ENCODE data around the gene CLIC1. TPM values are rescaled to one million over a fixed set of nuclear protein-coding genes. Genes with fewer than 3 reads are reported as not detected.

The CLIC1 gene
- total RNA-seq, 2 experiments from 2014 or later, result 61.2 to 61.5 TPM

DNA sequence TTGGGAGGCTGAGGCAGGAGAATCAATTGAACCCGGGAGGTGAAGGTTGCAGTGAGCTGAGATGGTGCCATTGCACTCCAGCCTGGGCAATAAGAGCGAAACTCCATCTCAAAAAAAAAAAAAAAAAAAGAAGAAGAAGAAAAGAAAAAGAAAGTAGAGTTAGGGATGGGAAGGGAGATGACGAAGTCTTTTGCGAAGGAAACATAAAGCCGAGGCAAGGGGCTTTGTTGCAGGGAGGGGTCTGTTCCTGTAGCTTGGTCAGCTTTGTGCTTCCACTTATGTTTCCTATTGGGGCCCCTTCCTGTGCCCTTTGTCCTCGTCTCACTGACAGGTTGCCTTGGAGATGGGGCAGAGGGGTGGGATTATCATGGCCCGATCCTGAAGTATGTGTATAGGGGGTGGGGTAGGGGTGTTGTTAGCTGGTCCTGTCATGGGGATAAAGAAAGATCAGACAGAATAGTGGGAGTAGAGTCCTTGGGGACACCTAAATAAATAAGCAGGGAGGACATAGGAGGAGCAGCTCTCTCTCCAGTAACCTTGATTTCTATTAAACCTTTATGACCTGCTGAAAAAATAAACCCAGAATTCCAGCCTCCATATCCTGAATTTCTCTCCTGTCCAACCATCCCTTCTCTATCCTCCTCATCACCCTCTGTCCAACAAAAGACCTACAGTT lies 1.1 kb upstream of the CLIC1 start:
- no peaks in the 10 kb centered on the region for H3K27me3 Mint-ChIP-seq
- Histone ChIP-seq H3K27ac (ENCODE audit: low read depth in 1 of 2, low read length in 2 of 2) (peak overlapping the region; percentile 62 to 76), H3K4me3 (ENCODE audit: low read length) (peak overlapping the region; percentile 28), H3K4me1 (ENCODE audit: insufficient read depth, low read length) (peaks cover 73% of the 10 kb centered on the region), H3K27me3 (ENCODE audit: control insufficient read depth in 1 of 2, insufficient read depth in 2 of 2, low read length in 2 of 2) (no peaks in the 10 kb centered on the region), H3K9me3 (ENCODE audit: control insufficient read depth in 1 of 2, insufficient read depth in 1 of 2, low read length in 2 of 2) (no peaks in the 10 kb centered on the region), H3K36me3 (ENCODE audit: insufficient read depth, low read length) (peaks cover 17% of the 10 kb centered on the region)
- peak overlapping the region; percentile 85 for H3K27ac Mint-ChIP-seq
- DNase-seq, result peak in 3 of 14 experiments; percentile 31 to 43 (median 35)
- TF ChIP-seq, protein P1, sequence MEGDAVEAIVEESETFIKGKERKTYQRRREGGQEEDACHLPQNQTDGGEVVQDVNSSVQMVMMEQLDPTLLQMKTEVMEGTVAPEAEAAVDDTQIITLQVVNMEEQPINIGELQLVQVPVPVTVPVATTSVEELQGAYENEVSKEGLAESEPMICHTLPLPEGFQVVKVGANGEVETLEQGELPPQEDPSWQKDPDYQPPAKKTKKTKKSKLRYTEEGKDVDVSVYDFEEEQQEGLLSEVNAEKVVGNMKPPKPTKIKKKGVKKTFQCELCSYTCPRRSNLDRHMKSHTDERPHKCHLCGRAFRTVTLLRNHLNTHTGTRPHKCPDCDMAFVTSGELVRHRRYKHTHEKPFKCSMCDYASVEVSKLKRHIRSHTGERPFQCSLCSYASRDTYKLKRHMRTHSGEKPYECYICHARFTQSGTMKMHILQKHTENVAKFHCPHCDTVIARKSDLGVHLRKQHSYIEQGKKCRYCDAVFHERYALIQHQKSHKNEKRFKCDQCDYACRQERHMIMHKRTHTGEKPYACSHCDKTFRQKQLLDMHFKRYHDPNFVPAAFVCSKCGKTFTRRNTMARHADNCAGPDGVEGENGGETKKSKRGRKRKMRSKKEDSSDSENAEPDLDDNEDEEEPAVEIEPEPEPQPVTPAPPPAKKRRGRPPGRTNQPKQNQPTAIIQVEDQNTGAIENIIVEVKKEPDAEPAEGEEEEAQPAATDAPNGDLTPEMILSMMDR (IDR thresholded peaks at IDR 0.05), result no peak
- no peaks in the 10 kb centered on the region for H3K9me3 Mint-ChIP-seq
- H3K36me3 Mint-ChIP-seq (ENCODE audit: low read depth), result peaks cover 44% of the 10 kb centered on the region
- ATAC-seq (ENCODE audit: poor library complexity), result no peak
- H3K4me3 Mint-ChIP-seq, result peak overlapping the region; percentile 90
- peaks cover 80% of the 10 kb centered on the region for H3K4me1 Mint-ChIP-seq (ENCODE audit: low read depth)
- intact Hi-C loops (cut with DNase I, micrococcal nuclease), result loop anchor here in 1 of 2 experiments (5.0 kb wide), 2 partner anchors 35 to 80 kb away; partner anchors contain the start of genes ABHD16A, HSPA1A and HSPA1L
- ChIA-PET POLR2A (interaction anchor here (0.7 to 2.8 kb wide), 21 partner anchors 8 to 234 kb away, joined by 3 to 21 read pairs (median 5); partner anchors contain the start of genes ABHD16A, BAG6, DDAH2 and DXO), CTCF (interaction anchor here (0.6 to 4.9 kb wide), 14 partner anchors 10 to 538 kb away, joined by 3 to 41 read pairs (median 6); partner anchors contain the start of genes DDAH2, LSM2, LY6G5C and VARS1)

DNA sequence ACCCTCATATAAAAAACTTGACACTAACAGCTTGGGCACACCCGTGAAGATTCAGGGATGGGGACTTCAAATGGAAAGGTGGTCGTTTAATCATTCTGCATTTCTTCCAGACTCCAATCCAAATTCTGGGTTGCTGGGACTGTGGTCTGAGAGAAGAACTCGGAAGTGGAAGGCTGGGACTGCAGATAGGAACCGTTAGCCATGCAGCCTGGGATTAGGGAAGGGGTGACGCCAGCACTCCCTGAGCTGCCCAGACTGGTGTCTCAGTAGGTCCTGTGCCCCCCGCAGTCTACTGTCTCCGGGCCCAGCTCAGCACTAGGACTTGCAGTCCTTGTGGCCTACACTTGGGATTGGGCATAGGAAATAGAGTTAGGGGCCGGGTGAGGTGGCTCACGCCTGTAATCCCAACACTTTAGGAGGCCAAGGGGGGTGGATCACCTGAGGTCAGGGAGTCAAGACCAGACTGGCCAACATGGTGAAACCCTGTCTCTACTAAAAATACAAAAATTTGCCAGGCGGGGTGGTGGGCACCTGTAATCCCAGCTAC lies 511 bp upstream of the CLIC1 start:
- Histone ChIP-seq H3K9me3 (ENCODE audit: control insufficient read depth in 1 of 2, insufficient read depth in 1 of 2, low read length in 2 of 2) (no peaks in the 10 kb centered on the region), H3K4me1 (ENCODE audit: insufficient read depth, low read length) (peaks cover 76% of the 10 kb centered on the region), H3K27me3 (ENCODE audit: control insufficient read depth in 1 of 2, insufficient read depth in 2 of 2, low read length in 2 of 2) (no peaks in the 10 kb centered on the region), H3K27ac (ENCODE audit: low read depth in 1 of 2, low read length in 2 of 2) (peak overlapping the region; percentile 89 to 90), H3K4me3 (ENCODE audit: low read length) (peak overlapping the region; percentile 75), H3K36me3 (ENCODE audit: insufficient read depth, low read length) (peaks cover 24% of the 10 kb centered on the region)
- intact Hi-C loops (cut with DNase I, micrococcal nuclease), result loop anchor here in 1 of 2 experiments (5.0 kb wide), 2 partner anchors 35 to 80 kb away; partner anchors contain the start of genes ABHD16A, HSPA1A and HSPA1L
- CTCF ChIA-PET, result interaction anchor here (0.9 to 4.3 kb wide), 6 partner anchors 9 to 93 kb away, joined by 3 to 41 read pairs (median 8); partner anchors contain the start of genes DDAH2, LSM2 and VARS1
- ATAC-seq (ENCODE audit: poor library complexity) (no peak), DNase-seq (peak in 3 of 14 experiments; percentile 7 to 29 (median 24))
- Mint-ChIP-seq H3K27ac (peak overlapping the region; percentile 85), H3K27me3 (no peaks in the 10 kb centered on the region), H3K4me3 (peak overlapping the region; percentile 90), H3K36me3 (ENCODE audit: low read depth) (peaks cover 50% of the 10 kb centered on the region), H3K9me3 (no peaks in the 10 kb centered on the region), H3K4me1 (ENCODE audit: low read depth) (peaks cover 85% of the 10 kb centered on the region)
- POLR2A ChIA-PET, result interaction anchor here (0.7 to 2.8 kb wide), 10 partner anchors 33 to 96 kb away, joined by 3 to 15 read pairs (median 5); partner anchors contain the start of genes HSPA1A, HSPA1B, HSPA1L and LSM2
- TF ChIP-seq, protein P1 (IDR thresholded peaks at IDR 0.05), result no peak

DNA sequence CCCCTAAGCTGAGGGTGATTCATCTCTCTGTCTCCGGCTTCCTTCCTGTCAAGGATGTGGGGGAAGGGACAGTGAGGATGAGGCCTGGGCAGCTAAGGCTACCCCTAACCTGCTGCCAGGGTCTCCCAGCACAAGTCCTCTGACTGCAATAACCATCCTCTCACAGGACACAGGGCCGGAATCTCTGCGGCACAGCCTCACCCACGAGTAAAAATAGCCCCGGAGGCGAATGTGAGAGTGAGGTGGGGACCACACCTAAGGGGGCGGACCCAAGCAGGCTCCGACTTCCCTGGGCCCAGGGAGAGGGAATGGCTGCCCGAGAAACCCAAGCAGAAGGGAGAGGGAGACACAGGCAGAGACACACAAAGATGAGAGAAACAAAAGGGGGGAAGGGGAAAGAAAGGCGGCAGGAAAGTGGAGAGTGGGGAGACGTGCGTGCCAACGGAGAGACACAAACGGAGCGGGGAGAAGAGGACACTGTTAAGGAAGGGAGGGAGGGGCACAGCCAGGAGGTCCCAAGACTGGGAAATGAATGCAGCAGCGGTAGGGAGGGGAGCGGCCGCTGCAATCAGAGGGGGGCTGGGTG lies 1.4 kb downstream of the CLIC1 start:
- H3K27me3 ChIP-seq (ENCODE audit: control insufficient read depth in 1 of 2, insufficient read depth in 2 of 2, low read length in 2 of 2), result no peaks in the 10 kb centered on the region
- H3K4me1 ChIP-seq (ENCODE audit: insufficient read depth, low read length), result peaks cover 73% of the 10 kb centered on the region
- H3K4me1 Mint-ChIP-seq (ENCODE audit: low read depth), result peaks cover 87% of the 10 kb centered on the region
- DNase-seq (peak in 11 of 14 experiments; percentile 35 to 87 (median 52)), ATAC-seq (ENCODE audit: poor library complexity) (peak; percentile 25)
- intact Hi-C loops (cut with DNase I, micrococcal nuclease), result loop anchor here in 1 of 2 experiments (5.0 kb wide), 2 partner anchors 33 to 82 kb away; partner anchors contain the start of genes ABHD16A, HSPA1A and HSPA1L
- H3K27ac ChIP-seq (ENCODE audit: low read depth in 1 of 2, low read length in 2 of 2), result peak overlapping the region; percentile 89 to 90
- H3K9me3 Mint-ChIP-seq, result no peaks in the 10 kb centered on the region
- POLR2A ChIA-PET, result interaction anchor here (0.5 to 1.9 kb wide), 6 partner anchors 63 to 1120 kb away, joined by 3 to 12 read pairs (median 4); partner anchors contain the start of genes HSPA1A, HSPA1B and HSPA1L
- H3K4me3 ChIP-seq (ENCODE audit: low read length), result peak overlapping the region; percentile 75
- H3K27me3 Mint-ChIP-seq, result no peaks in the 10 kb centered on the region
- H3K4me3 Mint-ChIP-seq, result peak overlapping the region; percentile 90
- CTCF ChIA-PET, result interaction anchor here (2.0 kb wide), 1 partner anchor 35 kb away, joined by 4 read pairs; no protein-coding TSS in a partner anchor
- H3K36me3 Mint-ChIP-seq (ENCODE audit: low read depth), result peaks cover 63% of the 10 kb centered on the region
- H3K36me3 ChIP-seq (ENCODE audit: insufficient read depth, low read length), result peaks cover 39% of the 10 kb centered on the region
- H3K27ac Mint-ChIP-seq, result peak overlapping the region; percentile 85
- H3K9me3 ChIP-seq (ENCODE audit: control insufficient read depth in 1 of 2, insufficient read depth in 1 of 2, low read length in 2 of 2), result no peaks in the 10 kb centered on the region
- TF ChIP-seq, protein P1 (IDR thresholded peaks at IDR 0.05), result no peak

Data from CD4-positive, alpha-beta T cell (primary cell).